Liver (tissue), 9 donors: ENCODE measurements around the gene MGME1. TPM values are rescaled to one million over a fixed set of nuclear protein-coding genes. Genes with fewer than 3 reads are reported as not detected.

Source experiments
- DNase-seq: peaks from one replicate; pipeline ENCODE4 v3.0.0-alpha.2; 2017; ENCODE audit warnings: low spot score
- H3K27ac ChIP-seq, 2 donors: one replicate each; pipeline ENCODE4 v1.7.0; 2013; ENCODE audit warnings: inconsistent platforms in 2 of 2, low read length in 2 of 2, control low read depth in 1 of 2, low read depth in 1 of 2, mild to moderate bottlenecking in 1 of 2
- H3K27me3 ChIP-seq, 4 donors: one replicate each; pipeline versions ENCODE4 v1.6.1 to v1.7.0; 2013; ENCODE audit warnings: low read length in 3 of 4, inconsistent platforms in 1 of 4, mild to moderate bottlenecking in 1 of 4, moderate library complexity in 1 of 4; ENCODE audit not compliant: control insufficient read depth in 4 of 4, insufficient read depth in 4 of 4
- H3K36me3 ChIP-seq, 4 donors: one replicate each; pipeline versions ENCODE4 v1.6.1 to v1.7.0; 2013; ENCODE audit warnings: low read length in 3 of 4, mild to moderate bottlenecking in 3 of 4, low read depth in 1 of 4, moderate library complexity in 1 of 4; ENCODE audit not compliant: control insufficient read depth in 4 of 4, insufficient read depth in 3 of 4
- H3K4me1 ChIP-seq, 4 donors: one replicate each; pipeline versions ENCODE4 v1.6.1 to v1.7.0; 2013; ENCODE audit warnings: low read length in 3 of 4, mild to moderate bottlenecking in 3 of 4, moderate library complexity in 1 of 4; ENCODE audit not compliant: control insufficient read depth in 4 of 4, insufficient read depth in 4 of 4
- H3K4me3 ChIP-seq, 3 donors: one replicate each; pipeline versions ENCODE4 v1.6.1 to v1.7.0; 2013; ENCODE audit warnings: low read length in 3 of 3, control low read depth in 1 of 3, low read depth in 1 of 3, mild to moderate bottlenecking in 1 of 3
- H3K9ac ChIP-seq, 2 donors: one replicate each; pipeline ENCODE4 v1.7.0; 2013; ENCODE audit warnings: low read length in 2 of 2, mild to moderate bottlenecking in 2 of 2, moderate library complexity in 2 of 2, control low read depth in 1 of 2, low read depth in 1 of 2
- H3K9me3 ChIP-seq, 4 donors: one replicate each; pipeline versions ENCODE4 v1.6.1 to v1.7.0; 2013; ENCODE audit warnings: low read length in 3 of 4; ENCODE audit not compliant: control insufficient read depth in 4 of 4
- EGR1 ChIP-seq, 2 donors: IDR thresholded peaks; 2 replicates each; pipeline ENCODE4 v1.6.1; 2016 to 2018; ENCODE audit warnings: antibody characterized with exemption in 2 of 2, low read depth in 2 of 2
- FOXA1 ChIP-seq: IDR thresholded peaks from 2 replicates; pipeline ENCODE4 v1.6.1; 2016; ENCODE audit warnings: antibody characterized with exemption
- FOXA2 ChIP-seq: IDR thresholded peaks from 2 replicates; pipeline ENCODE4 v1.6.1; 2016; ENCODE audit warnings: antibody characterized with exemption
- GABPA ChIP-seq, 2 donors: IDR thresholded peaks in 1 of 2; conservative IDR thresholded peaks in 1 of 2; 2 replicates each; pipeline ENCODE4 v1.6.1; 2016; ENCODE audit warnings: antibody characterized with exemption in 2 of 2, mild to moderate bottlenecking in 1 of 2, moderate library complexity in 1 of 2
- HNF4A ChIP-seq, 2 donors: conservative IDR thresholded peaks; 2 replicates each; pipeline ENCODE4 v1.6.1; 2016; ENCODE audit warnings: antibody characterized with exemption in 2 of 2, mild to moderate bottlenecking in 2 of 2
- HNF4G ChIP-seq: IDR thresholded peaks from 2 replicates; pipeline ENCODE4 v1.6.1; 2016; ENCODE audit warnings: antibody characterized with exemption
- JUND ChIP-seq, 2 donors: IDR thresholded peaks; 2 replicates each; pipeline ENCODE4 v1.6.1; 2016; ENCODE audit warnings: antibody characterized with exemption in 2 of 2
- NR2F2 ChIP-seq: IDR thresholded peaks from 2 replicates; pipeline ENCODE4 v1.6.1; 2016; ENCODE audit warnings: antibody characterized with exemption
- RAD21 ChIP-seq, 2 donors: IDR thresholded peaks; 2 replicates each; pipeline ENCODE4 v1.6.1; 2016; ENCODE audit warnings: antibody characterized with exemption in 2 of 2, mild to moderate bottlenecking in 2 of 2
- RXRA ChIP-seq, 2 donors: IDR thresholded peaks; 2 replicates each; pipeline ENCODE4 v1.6.1; 2017 to 2018; ENCODE audit warnings: antibody characterized with exemption in 2 of 2, mild to moderate bottlenecking in 1 of 2
- SP1 ChIP-seq: IDR thresholded peaks from 2 replicates; pipeline ENCODE4 v1.6.1; 2018; ENCODE audit warnings: antibody characterized with exemption, mild to moderate bottlenecking
- TAF1 ChIP-seq: conservative IDR thresholded peaks from 2 replicates; pipeline ENCODE4 v1.6.1; 2016; ENCODE audit warnings: antibody characterized with exemption, mild to moderate bottlenecking
- YY1 ChIP-seq: IDR thresholded peaks from 2 replicates; pipeline ENCODE4 v1.6.1; 2016; ENCODE audit warnings: antibody characterized with exemption, mild to moderate bottlenecking
- WGBS: extraction: QIAGEN DNeasy Blood & Tissue Kit; methylation state at CpG from one replicate; pipeline ENCODE4 v1.1.7; 2013; 5-methylcytosine and 5-hydroxymethylcytosine counted together
- polyA plus RNA-seq, 2 donors: library from polyadenylated mRNA; stranded (reverse) in 1 of 2; unstranded in 1 of 2; fragments of 200-250 nt in 1 of 2; fragments of >200 nt in 1 of 2; fragmentation: Nextera tagmentation in 1 of 2; extraction: Ambion mirVana in 1 of 2; gene quantifications; one replicate each; pipeline versions ENCODE4 v1.2.1 to v1.2.3, GENCODE V29; 2013 to 2015
- total RNA-seq, 2 donors: library from RNA; depleted of rRNA; stranded (reverse); fragments of >200 nt; gene quantifications; one replicate each; pipeline ENCODE4 v1.2.3, GENCODE V29; 2014
- TF ChIP-seq, protein P1 (sequence below): IDR thresholded peaks from 2 replicates; pipeline ENCODE4 v1.6.1; 2016; ENCODE audit warnings: antibody characterized with exemption
- TF ChIP-seq, protein P2 (sequence below): IDR thresholded peaks from 2 replicates; pipeline ENCODE4 v1.6.1; 2016; ENCODE audit warnings: antibody characterized with exemption, mild to moderate bottlenecking
- TF ChIP-seq, protein P3 (sequence below): IDR thresholded peaks from 2 replicates; pipeline ENCODE4 v1.6.1; 2016; ENCODE audit warnings: antibody characterized with exemption
- TF ChIP-seq, protein P4 (sequence below): IDR thresholded peaks from 2 replicates; pipeline ENCODE4 v1.6.1; 2016; ENCODE audit warnings: antibody characterized with exemption
- TF ChIP-seq, protein P5 (sequence below): fragments of 150-350 bp; IDR thresholded peaks from 2 replicates; pipeline ENCODE4 v1.5.1; 2017; ENCODE audit warnings: improper control_type of control experiment, low read depth, low read length; ENCODE audit not compliant: missing input control
- donor health status: healthy.
- donor health status: healthy.
- donor health status: healthy.
- donor health status: healthy.
- donor health status: healthy.

The MGME1 gene
- total and polyA plus RNA-seq, 4 donors: 4.2 to 26.8 (median 6.7) TPM

DNA sequence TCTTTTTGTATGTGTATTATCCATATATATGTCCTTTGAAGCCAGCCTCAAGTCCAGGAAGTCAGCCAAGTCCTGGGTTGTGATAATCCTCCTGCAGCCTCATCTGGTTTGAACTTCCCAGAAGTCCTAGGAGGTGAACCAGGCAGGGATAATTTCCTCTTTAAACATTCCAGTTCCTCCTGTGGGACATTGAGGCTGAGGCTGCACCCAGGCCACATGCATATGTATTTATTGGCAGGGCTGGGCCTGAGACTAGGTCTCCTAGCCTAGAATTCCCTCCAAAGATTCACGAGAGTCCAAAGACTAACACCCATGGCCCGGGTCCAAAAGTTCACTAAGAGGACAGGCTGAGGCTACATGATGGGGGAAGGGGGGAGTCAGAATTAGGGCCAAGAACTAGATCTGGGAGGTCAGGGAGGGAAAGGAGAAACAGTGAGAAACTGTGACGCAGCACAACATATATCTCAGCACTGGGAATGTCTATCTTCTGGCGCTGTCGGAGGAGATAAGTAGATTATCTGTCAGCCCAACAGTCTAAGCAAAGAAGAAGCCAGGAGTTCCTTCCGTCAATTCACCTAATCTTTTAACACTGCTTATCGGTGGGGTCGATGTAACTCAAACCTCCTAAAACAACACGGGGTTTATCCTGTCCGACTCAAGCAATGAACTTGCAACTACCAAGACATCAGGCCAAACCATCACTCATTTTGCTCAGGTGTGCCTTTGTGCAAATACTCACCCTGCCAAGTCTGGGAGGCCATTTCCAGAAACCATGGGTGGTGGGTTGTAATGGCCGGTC is 43.5 kb upstream of the MGME1 start:
- Histone ChIP-seq H3K36me3 (no peaks in the 10 kb centered on the region), H3K4me1 (peaks cover 11 to 20% (median 15%) of the 10 kb centered on the region in 4 donors), H3K27ac (peak overlapping the region in 1 of 2 donors; percentile 36), H3K27me3 (no peaks in the 10 kb centered on the region), H3K9me3 (no peaks in the 10 kb centered on the region), H3K4me3 (no peak overlapping the region), H3K9ac (no peak overlapping the region)
- TF ChIP-seq RAD21 (IDR thresholded peaks at IDR 0.05) (peak; percentile 27 to 49), HNF4A (conservative IDR thresholded peaks at IDR 0.05) (peak; percentile 92 to 97), FOXA2 (peak; percentile 7), FOXA1 (no peak), GABPA (IDR thresholded peaks at IDR 0.05 in 1 of 2, conservative IDR thresholded peaks at IDR 0.05 in 1 of 2) (no peak), JUND (IDR thresholded peaks at IDR 0.05) (peak in 1 of 2 donors; percentile 61), RXRA (IDR thresholded peaks at IDR 0.05) (peak; percentile 89 to 90), NR2F2 (peak; percentile 23), HNF4G (peak; percentile 81), SP1 (peak; percentile 85)
- TF ChIP-seq, protein P1, sequence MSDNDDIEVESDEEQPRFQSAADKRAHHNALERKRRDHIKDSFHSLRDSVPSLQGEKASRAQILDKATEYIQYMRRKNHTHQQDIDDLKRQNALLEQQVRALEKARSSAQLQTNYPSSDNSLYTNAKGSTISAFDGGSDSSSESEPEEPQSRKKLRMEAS: peak; percentile 59
- TF ChIP-seq, protein P2, sequence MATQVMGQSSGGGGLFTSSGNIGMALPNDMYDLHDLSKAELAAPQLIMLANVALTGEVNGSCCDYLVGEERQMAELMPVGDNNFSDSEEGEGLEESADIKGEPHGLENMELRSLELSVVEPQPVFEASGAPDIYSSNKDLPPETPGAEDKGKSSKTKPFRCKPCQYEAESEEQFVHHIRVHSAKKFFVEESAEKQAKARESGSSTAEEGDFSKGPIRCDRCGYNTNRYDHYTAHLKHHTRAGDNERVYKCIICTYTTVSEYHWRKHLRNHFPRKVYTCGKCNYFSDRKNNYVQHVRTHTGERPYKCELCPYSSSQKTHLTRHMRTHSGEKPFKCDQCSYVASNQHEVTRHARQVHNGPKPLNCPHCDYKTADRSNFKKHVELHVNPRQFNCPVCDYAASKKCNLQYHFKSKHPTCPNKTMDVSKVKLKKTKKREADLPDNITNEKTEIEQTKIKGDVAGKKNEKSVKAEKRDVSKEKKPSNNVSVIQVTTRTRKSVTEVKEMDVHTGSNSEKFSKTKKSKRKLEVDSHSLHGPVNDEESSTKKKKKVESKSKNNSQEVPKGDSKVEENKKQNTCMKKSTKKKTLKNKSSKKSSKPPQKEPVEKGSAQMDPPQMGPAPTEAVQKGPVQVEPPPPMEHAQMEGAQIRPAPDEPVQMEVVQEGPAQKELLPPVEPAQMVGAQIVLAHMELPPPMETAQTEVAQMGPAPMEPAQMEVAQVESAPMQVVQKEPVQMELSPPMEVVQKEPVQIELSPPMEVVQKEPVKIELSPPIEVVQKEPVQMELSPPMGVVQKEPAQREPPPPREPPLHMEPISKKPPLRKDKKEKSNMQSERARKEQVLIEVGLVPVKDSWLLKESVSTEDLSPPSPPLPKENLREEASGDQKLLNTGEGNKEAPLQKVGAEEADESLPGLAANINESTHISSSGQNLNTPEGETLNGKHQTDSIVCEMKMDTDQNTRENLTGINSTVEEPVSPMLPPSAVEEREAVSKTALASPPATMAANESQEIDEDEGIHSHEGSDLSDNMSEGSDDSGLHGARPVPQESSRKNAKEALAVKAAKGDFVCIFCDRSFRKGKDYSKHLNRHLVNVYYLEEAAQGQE: peak; percentile 27
- TF ChIP-seq, protein P3, sequence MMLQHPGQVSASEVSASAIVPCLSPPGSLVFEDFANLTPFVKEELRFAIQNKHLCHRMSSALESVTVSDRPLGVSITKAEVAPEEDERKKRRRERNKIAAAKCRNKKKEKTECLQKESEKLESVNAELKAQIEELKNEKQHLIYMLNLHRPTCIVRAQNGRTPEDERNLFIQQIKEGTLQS: no peak
- WGBS: 27% methylated on average over 11 of the region's 11 CpGs
- no peak for DNase-seq

DNA sequence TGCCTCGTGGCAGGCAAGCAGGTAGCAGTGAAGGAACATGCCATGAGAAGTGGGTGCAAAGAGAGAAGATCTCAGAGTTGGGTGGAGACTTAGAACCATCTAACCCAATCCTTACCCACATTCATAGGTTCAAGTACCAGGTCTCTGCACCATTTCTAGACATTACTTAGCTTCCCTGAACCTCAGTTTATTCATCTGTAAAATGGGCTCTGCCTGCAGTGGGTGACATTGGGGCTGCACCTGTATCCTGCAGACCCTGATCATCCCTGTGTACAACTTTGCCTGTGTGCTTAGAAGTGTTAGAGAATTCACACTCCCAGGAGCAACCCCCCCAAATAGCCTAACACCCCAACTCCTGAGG is 42.9 kb upstream of the MGME1 start:
- no peak for DNase-seq
- TF ChIP-seq NR2F2: no peak
- TF ChIP-seq TAF1: no peak
- no peak for TF ChIP-seq RAD21 (IDR thresholded peaks at IDR 0.05)
- TF ChIP-seq RXRA (IDR thresholded peaks at IDR 0.05): no peak
- no peak for TF ChIP-seq HNF4G
- TF ChIP-seq HNF4A (conservative IDR thresholded peaks at IDR 0.05): no peak
- no peak for TF ChIP-seq JUND (IDR thresholded peaks at IDR 0.05)
- TF ChIP-seq, protein P4, sequence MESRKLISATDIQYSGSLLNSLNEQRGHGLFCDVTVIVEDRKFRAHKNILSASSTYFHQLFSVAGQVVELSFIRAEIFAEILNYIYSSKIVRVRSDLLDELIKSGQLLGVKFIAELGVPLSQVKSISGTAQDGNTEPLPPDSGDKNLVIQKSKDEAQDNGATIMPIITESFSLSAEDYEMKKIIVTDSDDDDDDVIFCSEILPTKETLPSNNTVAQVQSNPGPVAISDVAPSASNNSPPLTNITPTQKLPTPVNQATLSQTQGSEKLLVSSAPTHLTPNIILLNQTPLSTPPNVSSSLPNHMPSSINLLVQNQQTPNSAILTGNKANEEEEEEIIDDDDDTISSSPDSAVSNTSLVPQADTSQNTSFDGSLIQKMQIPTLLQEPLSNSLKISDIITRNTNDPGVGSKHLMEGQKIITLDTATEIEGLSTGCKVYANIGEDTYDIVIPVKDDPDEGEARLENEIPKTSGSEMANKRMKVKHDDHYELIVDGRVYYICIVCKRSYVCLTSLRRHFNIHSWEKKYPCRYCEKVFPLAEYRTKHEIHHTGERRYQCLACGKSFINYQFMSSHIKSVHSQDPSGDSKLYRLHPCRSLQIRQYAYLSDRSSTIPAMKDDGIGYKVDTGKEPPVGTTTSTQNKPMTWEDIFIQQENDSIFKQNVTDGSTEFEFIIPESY: no peak
- no peak for TF ChIP-seq YY1
- TF ChIP-seq, protein P5, sequence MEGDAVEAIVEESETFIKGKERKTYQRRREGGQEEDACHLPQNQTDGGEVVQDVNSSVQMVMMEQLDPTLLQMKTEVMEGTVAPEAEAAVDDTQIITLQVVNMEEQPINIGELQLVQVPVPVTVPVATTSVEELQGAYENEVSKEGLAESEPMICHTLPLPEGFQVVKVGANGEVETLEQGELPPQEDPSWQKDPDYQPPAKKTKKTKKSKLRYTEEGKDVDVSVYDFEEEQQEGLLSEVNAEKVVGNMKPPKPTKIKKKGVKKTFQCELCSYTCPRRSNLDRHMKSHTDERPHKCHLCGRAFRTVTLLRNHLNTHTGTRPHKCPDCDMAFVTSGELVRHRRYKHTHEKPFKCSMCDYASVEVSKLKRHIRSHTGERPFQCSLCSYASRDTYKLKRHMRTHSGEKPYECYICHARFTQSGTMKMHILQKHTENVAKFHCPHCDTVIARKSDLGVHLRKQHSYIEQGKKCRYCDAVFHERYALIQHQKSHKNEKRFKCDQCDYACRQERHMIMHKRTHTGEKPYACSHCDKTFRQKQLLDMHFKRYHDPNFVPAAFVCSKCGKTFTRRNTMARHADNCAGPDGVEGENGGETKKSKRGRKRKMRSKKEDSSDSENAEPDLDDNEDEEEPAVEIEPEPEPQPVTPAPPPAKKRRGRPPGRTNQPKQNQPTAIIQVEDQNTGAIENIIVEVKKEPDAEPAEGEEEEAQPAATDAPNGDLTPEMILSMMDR: no peak
- no peak for TF ChIP-seq EGR1 (IDR thresholded peaks at IDR 0.05; ENCODE audit: low read depth in 2 of 2)
- no peak for TF ChIP-seq GABPA (IDR thresholded peaks at IDR 0.05 in 1 of 2, conservative IDR thresholded peaks at IDR 0.05 in 1 of 2)
- TF ChIP-seq, protein P3: no peak
- H3K9me3 ChIP-seq: no peaks in the 10 kb centered on the region
- no peak overlapping the region for H3K9ac ChIP-seq
- H3K4me3 ChIP-seq: no peak overlapping the region
- no peak overlapping the region for H3K27ac ChIP-seq
- no peaks in the 10 kb centered on the region for H3K27me3 ChIP-seq
- no peaks in the 10 kb centered on the region for H3K36me3 ChIP-seq
- peaks cover 11 to 20% (median 15%) of the 10 kb centered on the region in 4 donors for H3K4me1 ChIP-seq
- WGBS: 44% methylated on average over 1 of the region's 1 CpG
